GM10248 (cell line): ENCODE results near the gene SYMPK.

Experiments used
- CTCF ChIA-PET: fragments of 300-600 bp; sonication (Branson Sonifier 250); formaldehyde crosslinking; extraction: SDS; loops from one replicate; lab custom pipeline; 2021; ENCODE audit warnings: antibody characterized with exemption; lab: Yijun Ruan, JAX
- POLR2A ChIA-PET: fragments of 350-650 bp; sonication (Branson Sonifier 250); formaldehyde crosslinking; extraction: SDS; loops from one replicate; lab custom pipeline; 2020; ENCODE audit warnings: antibody characterized with exemption; lab: Yijun Ruan, JAX
- DNase-seq: peaks from one replicate; pipeline ENCODE4 v3.0.0; 2012; ENCODE audit errors: extremely low spot score
- CTCF ChIP-seq: IDR thresholded peaks from 2 replicates; pipeline ENCODE4 v1.5.1; 2012; ENCODE audit warnings: mild to moderate bottlenecking, low read depth; ENCODE audit errors: extremely low read depth, missing control alignments, control extremely low read depth

SYMPK gene

GRCh38 chr19:45882652-45883585, 20.0 kb upstream of the SYMPK start:
- ChIA-PET CTCF (interaction anchor here (0.7 to 8.7 kb wide), 20 partner anchors 9 to 149 kb away, joined by 3 to 152 read pairs (median 4); partner anchors contain the start of genes CCDC61, FOXA3, MYPOP and NOVA2), POLR2A (interaction anchor here (0.6 to 1.4 kb wide), 2 partner anchors 18 to 136 kb away, joined by 3 to 14 read pairs; partner anchors contain the start of gene FOXA3)
- peak; percentile 100 for TF ChIP-seq CTCF
- peak; percentile 87 for DNase-seq

- TF ChIP-seq CTCF = no peak
- CTCF ChIA-PET = interaction anchor here (0.7 to 8.7 kb wide), 14 partner anchors 8 to 148 kb away, joined by 3 to 152 read pairs (median 4); partner anchors contain the start of genes CCDC61, FOXA3, MYPOP and SIX5
- POLR2A ChIA-PET = interaction anchor here (0.6 to 1.4 kb wide), 3 partner anchors 17 to 137 kb away, joined by 3 to 14 read pairs (median 7); partner anchors contain the start of gene FOXA3
- DNase-seq = peak; percentile 45
These were observed 19.1 kb upstream of the SYMPK start for GRCh38 chr19:45881909-45882528.

GRCh38 chr19:45881082-45881908, 18.3 kb upstream of the SYMPK start:
- no peak for DNase-seq
- CTCF ChIA-PET = interaction anchor here (0.7 to 8.7 kb wide), 8 partner anchors 9 to 164 kb away, joined by 3 to 152 read pairs (median 14); partner anchors contain the start of genes FOXA3, MYPOP, SIX5 and SYMPK
- POLR2A ChIA-PET = interaction anchor here (0.6 to 1.4 kb wide), 2 partner anchors 17 to 112 kb away, joined by 7 to 14 read pairs; partner anchors contain the start of gene FOXA3
- no peak for TF ChIP-seq CTCF

GRCh38 chr19:45879971-45880370, 17.0 kb upstream of the SYMPK start:
- CTCF ChIA-PET = interaction anchor here (0.9 to 8.7 kb wide), 5 partner anchors 10 to 129 kb away, joined by 3 to 152 read pairs (median 3); partner anchors contain the start of genes FOXA3 and SYMPK
- DNase-seq = no peak
- TF ChIP-seq CTCF = no peak
- POLR2A ChIA-PET = no interaction called here

GRCh38 chr19:45879055-45879454, 16.1 kb upstream of the SYMPK start:
- no peak for DNase-seq
- ChIA-PET POLR2A (no interaction called here), CTCF (interaction anchor here (0.9 to 8.7 kb wide), 5 partner anchors 9 to 130 kb away, joined by 3 to 152 read pairs (median 3); partner anchors contain the start of genes FOXA3 and SYMPK)
- TF ChIP-seq CTCF = no peak
